Endometrial microvascular endothelial cells (primary cell): ENCODE results near the gene NNAT. TPM values are rescaled to one million over a fixed set of nuclear protein-coding genes. Genes with fewer than 3 reads are reported as not detected.
"Not testable (repeated sequence)": the region's sequence is repeated elsewhere in the genome, so short reads cannot be mapped to it uniquely, and the experiment has no call there.

ENCODE experiments used
- in situ Hi-C: cut with HindIII; loops from 2 replicates; pipeline ENCODE4 v1.10.0; 2017; ENCODE audit warnings: low sequenced_read_pairs, low pct_unique_long_range_greater_than_20kb; ENCODE audit errors: inconsistent ontology term
- total RNA-seq: library from RNA; depleted of rRNA; stranded (reverse); fragments of >200 nt; gene quantifications from one replicate; pipeline ENCODE4 v1.2.3, GENCODE V29; 2015; ENCODE audit errors: inconsistent ontology term

NNAT gene
- total RNA-seq, 1 donor from 2014 or later = not detected

DNA sequence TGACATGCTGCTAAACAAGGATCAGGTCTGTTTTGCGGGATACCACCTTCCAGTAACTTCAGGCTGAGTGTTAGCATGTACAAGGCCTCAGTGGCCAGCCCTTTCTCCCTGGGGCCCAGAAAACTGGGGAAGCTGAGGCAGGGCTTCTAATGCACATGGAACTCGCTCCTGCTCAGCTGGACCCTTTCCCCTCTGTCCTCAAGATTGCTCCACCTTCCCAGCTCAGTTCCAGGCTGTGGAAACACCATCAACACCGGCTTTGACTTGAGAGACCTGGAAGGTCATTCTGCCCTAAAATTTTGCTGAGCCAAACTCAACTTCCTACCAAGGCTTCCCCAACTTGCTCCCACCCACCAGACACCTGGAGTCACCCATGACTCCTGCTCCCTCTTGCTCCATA is 10.8 kb downstream of the NNAT start:
- in situ Hi-C loops = no loop called here

DNA sequence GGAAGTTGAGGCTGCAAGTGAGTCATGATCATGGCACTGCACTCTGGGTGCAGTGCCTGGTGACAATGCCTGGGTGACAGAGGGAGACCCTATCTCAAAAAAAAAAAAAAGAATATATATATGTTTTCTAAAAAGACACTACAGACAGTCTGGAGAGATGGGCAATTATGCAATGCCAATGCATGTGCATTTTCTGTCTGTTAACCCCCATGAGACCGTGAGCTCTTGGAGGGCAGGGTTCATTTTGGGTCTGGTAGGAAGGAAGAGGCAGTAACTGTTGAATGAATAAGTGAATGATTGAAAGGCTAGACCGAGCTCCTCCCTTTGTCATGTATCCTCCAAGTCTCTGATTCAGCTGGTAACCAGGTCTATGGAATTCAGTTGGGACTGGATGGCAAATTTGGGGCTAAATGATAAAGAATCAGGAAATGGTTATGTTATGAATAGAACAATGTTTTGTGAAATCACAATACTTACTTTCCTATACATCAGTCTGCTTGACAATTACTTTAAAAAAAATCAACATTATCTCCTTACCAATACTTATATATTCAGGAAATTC is 12.2 kb downstream of the NNAT start:
- in situ Hi-C loops = no loop called here

DNA sequence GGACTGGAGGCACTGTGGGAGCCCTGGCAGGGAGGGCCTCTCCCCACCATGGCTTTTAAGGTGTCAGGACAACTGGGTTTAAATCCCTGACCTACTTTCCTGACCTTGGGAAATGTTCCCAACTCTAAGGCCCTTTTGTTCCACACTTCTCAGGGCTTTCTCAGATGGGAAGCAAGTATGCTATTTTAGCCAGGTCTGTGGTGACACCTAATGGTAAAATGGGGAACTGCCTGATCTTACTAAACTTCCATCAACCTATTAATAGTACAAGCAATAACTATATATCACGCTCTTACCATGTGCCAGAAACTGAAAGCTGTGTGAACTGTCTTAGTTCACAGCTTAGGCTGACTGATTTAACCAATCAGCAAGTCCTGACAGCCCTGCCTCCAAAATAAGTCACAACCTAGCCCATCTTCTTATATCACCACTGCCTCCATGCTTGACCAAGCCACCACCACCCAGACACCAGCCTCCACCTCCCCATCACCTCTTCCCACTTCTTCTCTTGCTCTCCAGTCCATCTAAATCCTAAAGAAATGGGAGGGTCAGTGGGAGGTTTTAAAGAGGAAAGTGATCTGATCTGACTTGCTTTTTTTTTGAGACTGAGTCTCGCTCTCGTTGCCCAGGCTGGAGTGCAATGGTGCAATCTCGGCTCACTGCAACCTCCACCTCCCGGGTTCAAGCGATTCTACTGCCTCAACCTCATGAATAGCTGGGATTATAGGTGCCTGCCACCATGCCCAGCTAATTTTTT is 13.5 kb downstream of the NNAT start:
- in situ Hi-C loops = no loop called here

DNA sequence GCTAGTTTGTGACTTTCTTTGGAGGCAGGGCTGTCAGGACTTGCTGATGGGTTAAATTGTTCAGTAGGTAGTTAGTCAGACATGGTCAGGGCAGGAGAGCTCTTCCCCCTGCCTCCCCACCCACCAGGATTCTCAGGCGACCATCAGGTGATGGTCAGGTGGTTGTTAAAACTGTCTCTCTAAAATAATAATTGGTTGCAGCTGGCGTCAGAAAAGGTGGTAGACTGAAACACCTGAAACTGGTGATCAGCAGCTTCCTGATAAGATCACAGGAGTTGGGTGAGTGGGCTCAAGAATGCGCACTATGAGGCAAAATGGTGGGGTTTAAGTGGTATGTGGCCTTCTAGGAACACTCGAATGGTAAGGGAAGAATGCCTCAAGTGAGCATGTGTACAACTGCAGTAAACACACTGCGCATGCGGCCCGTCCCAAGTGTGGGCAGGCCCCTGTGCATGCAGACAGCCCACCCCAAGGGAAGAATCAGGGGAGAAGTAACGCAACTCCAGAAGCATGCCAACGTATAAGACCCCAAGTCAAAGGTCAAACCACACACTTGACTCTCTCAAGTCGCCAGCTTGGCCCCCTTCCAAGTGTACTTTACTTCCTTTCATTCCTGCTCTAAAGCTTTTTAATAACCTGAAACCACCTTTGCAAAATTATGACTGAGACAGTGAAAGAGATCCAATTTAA is 14.5 kb downstream of the NNAT start:
- in situ Hi-C loops = no loop called here

DNA sequence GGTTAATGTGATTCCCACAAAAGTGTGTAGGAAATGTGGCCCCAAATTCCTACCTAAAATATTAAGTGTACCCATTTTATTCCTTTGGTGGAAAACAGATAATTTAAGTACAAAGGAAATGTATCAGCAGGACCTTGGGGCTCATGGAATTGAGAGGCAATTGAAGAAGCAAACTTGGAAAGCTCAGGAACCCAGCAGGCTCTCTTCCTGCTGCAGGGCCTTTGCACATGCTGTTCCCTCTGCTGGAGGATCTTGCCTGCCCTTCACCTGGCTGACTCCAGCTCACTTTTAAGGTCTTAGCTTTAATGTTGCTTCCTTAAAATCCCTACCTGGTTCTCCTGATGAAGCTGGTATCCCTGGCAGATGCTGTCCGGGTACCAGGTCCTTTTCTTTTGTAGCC is 16.5 kb downstream of the NNAT start:
- in situ Hi-C loops = no loop called here

DNA sequence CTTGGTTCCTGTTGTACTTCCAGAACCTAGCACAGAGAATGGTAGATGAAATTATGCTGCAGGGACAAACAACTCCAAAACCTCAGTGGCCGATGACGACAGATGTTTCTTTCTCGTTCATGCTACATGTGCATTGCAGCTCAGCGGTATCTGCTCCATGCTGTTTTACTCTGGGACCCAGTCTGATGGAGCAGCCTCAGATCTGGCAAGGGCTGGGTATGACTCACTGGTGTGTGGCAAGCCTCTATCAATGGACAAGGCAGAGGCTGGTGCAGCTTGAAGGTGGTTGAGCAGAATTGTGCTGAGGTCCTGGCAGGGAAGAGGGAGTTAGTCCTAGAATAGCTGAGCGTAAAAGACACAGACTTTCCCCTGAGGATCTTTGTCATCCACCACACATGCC is 17.0 kb downstream of the NNAT start:
- in situ Hi-C loops = no loop called here

DNA sequence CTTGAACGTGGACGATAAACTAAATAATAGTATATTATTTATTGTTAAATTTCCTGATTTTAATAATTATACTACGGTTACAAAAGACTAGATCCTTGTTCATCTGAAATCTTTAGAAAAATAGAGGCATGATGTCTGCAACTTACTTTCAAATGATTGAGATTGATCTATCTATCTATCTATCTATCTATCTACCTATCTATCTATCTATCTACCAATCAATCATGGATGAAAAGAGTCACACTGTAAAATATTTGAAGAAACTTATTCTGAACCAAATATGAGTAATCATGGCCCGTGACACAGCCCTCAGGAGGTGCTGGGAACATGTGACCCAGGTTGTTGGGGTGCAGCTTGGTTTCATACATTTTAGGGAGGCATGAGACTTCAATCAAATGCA is 18.4 kb downstream of the NNAT start:
- in situ Hi-C loops = no loop called here

DNA sequence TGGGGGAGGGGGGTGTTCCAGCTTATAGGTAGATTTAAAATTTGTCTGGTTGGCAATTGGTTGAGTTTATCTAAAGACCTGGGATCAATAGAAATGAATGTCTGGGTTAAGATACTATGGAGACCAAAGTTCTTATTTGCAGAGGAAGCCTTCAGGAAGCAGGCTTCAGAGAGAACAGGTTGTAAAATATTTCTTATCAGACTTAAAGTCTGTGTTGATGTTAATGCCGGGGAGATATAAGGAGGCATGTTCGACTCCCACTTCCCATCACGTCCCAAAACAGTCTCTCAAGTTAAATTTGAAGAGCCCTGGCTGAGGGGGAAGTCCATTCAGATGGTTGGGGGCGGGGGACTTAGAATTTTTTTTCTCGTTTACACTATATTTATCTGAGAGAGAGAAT is 19.0 kb downstream of the NNAT start:
- in situ Hi-C loops = no loop called here

DNA sequence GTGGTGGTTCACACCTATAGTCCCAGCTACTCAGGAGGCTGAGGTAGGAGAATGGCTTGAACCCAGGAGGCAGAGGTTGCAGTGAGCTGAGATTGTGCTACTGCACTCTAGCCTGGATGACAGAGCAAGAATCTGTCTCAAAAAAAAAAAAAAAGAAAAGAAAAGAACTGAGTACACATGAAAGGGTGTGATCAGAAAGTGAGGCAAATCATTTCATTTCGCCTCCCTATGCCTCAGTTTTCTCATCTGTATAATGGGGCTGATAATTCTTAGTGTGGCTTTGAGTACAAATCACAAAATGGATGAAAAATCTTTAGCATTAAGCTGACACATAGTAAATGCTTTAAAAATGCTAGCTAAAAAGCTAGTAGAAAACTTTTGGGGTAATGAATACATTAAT is 19.8 kb downstream of the NNAT start:
- in situ Hi-C loops = not testable (repeated sequence)

DNA sequence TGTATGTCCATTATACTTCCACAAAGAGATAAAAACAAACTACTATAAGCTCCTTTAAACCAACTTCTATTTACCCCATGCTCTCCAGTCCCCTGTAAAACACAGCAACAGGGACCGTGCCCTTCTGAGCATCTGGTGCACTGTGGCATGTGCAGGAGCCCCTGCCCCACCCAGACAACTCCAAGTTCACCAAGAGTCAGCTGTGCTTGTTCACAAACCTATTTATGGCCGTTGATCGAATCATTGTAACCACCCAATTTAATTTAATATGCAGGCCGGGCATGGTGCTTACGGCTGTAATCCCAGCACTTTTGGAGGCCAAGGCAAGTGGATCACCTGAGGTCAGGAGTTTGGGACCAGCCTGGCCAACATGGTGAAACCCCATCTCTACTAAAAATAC is 20.3 kb downstream of the NNAT start:
- in situ Hi-C loops = no loop called here

DNA sequence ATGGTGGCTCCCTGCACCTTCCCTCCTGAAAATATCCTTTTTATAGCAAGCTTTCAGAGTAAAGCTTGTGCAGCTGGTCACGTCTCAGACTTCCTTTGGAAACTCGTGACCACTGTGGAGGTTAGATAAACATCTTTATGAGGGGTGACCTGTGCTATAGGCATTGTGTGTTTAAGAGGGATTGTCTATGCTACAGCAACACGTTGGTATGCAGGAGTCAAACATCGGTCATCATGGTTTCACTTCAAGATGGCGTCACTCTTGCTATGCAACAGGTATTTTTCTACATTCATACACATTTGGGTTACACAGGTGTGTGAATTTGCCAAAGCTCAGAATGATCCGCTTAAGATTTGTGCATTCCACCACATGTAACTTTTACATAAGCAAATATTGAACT is 21.2 kb downstream of the NNAT start:
- in situ Hi-C loops = no loop called here

DNA sequence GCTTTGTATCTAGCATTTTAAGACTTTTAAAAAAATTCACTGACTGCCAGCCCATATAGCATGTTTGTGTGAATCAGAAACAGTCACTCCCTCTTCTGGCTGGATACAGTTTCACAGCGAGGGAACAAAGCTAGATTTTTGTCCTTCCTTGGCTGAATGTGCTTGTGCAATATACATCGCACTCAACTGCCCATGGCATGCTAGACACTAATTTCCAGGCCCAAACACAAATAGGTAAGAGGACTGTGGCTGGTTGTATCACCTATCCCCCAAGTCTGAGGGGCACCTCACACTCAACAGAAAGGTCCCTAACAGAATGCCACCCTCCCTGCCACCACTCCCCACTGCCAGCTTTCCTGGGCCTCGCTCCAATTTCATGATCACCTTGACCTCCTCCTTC is 22.8 kb downstream of the NNAT start:
- in situ Hi-C loops = no loop called here

DNA sequence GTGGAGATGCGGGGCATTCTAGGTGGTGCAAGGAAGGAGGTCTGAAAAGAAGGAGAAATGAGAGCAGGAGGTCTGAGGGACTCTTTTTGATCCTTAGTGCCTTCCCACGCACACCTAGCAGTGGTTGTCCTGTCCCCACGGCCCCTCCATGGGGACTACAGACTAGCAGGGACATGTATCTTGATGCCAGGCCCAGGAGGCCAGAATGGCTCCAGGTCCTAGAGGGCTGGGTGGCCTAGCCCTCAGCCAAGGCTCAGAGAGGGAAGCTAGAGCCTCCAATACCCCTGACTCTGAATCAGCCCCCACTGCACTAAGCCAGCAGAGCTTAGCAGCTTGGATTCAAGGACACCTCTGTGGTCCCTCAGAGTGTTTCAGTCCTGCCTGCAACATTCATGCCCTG is 23.3 kb downstream of the NNAT start:
- in situ Hi-C loops = no loop called here

DNA sequence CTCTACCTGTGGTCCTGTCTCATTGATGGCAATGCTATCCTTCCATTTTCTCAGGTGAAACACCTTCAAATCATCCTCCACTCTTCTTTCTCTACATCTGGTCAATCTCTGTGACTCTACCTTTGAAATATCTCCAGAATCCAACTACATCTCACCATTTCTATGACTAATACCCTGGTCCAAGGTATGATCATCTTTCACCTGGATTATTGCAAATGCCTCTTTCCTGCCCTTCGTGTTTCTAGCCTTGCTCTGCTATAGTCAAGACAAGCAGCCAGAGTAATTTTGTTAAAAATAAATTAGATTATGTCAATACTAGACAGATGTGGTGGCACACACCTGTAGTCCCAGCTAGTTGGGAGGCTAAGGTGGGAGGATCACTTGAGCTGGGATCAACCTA is 24.5 kb downstream of the NNAT start:
- in situ Hi-C loops = no loop called here

DNA sequence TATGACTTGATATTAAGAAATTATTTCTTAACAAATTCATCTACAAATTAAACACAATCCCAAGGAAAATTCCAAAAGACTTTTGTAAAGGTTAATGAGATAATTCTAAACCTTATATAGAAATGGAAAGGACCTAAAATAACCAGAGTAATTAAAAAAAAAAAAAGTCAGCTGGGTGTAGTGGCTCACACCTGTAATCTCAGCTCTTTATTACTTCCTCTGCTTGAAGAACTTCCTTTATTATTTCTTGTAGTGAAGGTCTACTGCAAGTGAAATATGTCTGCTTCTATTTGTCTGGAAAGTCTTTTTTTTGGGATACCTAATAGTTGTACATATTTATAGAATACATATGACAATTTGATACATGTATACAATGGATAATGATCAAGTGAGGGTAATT is 26.9 kb downstream of the NNAT start:
- in situ Hi-C loops = no loop called here

DNA sequence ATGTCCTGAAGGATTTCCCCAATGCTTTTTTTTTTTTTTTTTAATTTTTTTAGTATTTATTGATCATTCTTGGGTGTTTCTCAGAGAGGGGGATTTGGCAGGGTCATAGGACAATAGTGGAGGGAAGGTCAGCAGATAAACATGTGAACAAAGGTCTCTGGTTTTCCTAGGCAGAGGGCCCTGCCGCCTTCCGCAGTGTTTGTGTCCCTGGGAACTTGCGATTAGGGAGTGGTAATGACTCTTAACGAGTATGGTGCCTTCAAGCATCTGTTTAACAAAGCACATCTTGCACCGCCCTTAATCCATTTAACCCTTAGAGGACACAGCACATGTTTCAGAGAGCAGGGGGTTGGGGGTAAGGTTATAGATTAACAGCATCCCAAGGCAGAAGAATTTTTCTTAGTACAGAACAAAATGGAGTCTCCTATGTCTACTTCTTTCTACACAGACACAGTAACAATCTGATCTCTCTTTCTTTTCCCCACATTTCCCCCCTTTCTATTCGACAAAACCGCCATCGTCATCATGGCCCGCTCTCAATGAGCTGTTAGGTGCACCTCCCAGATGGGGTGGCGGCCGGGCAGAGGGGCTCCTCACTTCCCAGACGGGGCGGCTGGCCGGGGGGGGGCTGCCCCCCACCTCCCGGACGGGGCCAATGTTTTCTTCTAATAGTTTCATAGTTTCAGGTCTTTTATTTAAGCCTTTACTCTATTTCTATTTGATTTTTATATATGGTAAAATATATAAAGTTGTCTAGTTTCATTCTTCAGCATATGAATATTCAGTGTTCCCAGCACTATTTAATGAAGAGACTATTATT is 29.3 kb downstream of the NNAT start:
- in situ Hi-C loops = not testable (repeated sequence)

DNA sequence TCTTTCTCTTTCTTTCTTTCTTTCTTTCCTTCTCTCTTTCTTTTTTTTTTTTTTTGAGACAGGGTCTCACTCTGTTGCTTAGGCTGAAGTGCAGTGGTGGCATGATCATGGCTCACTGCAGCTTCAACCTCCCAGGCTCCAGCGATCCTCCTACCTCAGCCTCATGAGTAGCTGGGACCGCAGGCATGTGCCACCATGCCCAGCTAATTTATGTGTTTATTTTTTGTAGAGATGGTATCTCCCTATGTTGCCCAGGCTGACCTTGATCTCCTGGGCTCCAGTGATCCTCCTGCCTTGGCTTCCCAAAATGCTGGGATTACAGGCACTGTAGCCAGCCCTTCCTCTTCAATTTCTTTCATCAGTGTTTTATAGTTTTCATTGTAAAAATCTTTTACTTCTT is 30.6 kb downstream of the NNAT start:
- in situ Hi-C loops = not testable (repeated sequence)

DNA sequence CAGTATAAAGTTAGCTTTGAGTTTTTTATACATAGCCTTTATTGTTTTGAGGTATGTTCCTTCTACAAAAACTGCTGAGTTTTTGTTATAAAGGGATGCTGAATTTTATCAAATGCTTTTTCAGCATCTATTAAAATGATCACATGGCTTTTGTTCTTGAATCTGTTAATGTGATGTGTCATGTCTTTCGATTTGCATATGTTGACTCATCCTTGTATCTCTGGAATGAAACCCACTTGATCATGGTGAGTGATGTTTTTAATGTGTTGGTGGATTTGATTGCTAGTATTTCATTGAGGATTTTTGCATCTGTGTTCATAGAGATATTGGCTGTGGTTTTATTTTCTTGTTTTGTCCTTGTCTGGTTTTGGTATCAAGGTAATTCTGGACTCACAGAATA is 31.4 kb downstream of the NNAT start:
- in situ Hi-C loops = no loop called here

DNA sequence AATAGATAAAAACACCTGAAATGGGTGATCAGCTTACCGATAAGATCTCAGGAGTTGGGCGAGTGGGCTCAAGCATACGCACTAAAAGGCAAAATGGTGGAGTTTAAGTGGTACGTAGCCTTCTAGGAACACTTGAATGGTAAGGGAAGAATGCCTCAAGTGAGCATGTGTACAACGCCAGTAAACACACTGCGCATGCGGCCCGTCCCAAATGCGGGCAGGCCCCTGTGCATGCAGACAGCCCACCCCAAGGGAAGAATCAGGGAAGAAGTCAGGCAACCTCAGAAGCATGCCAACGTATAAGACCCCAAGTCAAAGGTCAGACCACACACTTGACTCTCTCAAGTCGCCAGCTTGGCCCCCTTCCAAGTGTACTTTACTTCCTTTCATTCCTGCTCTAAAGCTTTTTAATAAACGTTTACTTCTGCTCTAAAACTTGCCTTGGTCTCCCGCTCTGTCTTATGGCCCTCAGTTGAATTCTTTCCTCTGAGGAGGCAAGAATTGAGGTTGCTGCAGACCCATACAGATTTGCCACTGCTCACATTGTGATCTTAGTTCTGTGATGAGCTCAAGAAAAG is 33.8 kb downstream of the NNAT start:
- in situ Hi-C loops = not testable (repeated sequence)
